Stimulated activated naive B cell treated with anti-CD40 and anti-IgM and Interleukin-4, amounts not matched to agents 10 μg/mL and 1 μg/mL and 100 μg/mL, for 72 hours (primary cell): ENCODE data around the gene ZCCHC24.

ENCODE experiments used
- ATAC-seq, 2 donors: fragments of 150-1000 bp; cut with Tn5 transposase; replicated peaks; 2 replicates each; pipeline ENCODE4 v1.10.0; 2021; ENCODE audit warnings: moderate library complexity in 1 of 2
- DNase-seq: peaks from one replicate; pipeline ENCODE4 v3.0.0; 2021
- H3K27ac Mint-ChIP-seq: one replicate; pipeline ENCODE4 v1.8.0; 2022; ENCODE audit warnings: mild to moderate bottlenecking, mixed read lengths
- H3K27me3 Mint-ChIP-seq, 2 donors: one replicate each; pipeline ENCODE4 v1.8.0; 2022; ENCODE audit warnings: mixed read lengths in 2 of 2
- H3K36me3 Mint-ChIP-seq, 2 donors: one replicate each; pipeline ENCODE4 v1.8.0; 2022; ENCODE audit warnings: mixed read lengths in 2 of 2, mild to moderate bottlenecking in 1 of 2
- H3K4me1 Mint-ChIP-seq, 2 donors: one replicate each; pipeline ENCODE4 v1.8.0; 2022; ENCODE audit warnings: mixed read lengths in 2 of 2, mild to moderate bottlenecking in 1 of 2
- H3K4me3 Mint-ChIP-seq, 2 donors: one replicate each; pipeline ENCODE4 v1.8.0; 2022; ENCODE audit warnings: mild to moderate bottlenecking in 2 of 2, mixed read lengths in 2 of 2, moderate library complexity in 1 of 2
- H3K9me3 Mint-ChIP-seq, 2 donors: one replicate each; pipeline ENCODE4 v1.8.0; 2022; ENCODE audit warnings: mixed read lengths in 2 of 2, mild to moderate bottlenecking in 1 of 2

The ZCCHC24 gene

DNA sequence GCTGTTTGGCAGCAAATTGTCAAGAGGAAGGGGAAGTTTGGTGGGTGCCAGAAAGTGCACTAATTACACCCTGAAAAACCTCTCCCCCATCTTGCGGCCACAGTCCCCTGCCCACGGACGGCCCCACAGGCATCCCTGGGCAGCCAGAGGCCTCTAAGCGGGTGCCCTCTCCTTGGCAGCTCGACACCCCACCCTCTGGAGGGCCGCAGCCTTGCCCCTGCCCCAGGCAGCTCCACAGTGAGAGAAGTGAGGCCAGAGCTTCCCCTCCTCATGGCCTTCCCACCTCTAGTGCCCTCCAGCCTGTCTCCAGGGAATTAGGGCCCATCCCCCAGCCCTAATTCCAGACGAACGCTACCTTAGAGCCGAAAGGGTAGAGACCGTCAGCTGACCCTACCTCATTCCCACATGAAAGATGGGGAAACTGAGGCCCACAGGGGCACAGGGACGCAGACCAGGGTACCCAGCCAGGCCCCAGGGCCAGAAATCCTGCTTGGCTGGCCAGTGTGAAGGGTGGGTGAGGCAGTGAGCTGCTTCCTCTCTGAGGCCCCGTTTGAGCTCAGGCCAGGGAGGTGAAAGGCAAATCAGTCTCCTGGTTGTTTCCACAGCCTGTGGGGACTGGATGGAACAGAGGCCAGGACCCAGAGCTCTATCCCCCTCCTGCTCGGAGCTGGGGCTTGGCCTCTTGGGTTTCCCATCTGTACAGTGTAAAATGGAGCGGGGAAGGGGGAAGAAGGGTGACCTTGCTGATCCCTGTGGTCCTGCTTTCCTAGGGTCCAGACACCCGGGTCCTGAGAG, 10.0 kb downstream of the ZCCHC24 start:
- no peak for DNase-seq

DNA sequence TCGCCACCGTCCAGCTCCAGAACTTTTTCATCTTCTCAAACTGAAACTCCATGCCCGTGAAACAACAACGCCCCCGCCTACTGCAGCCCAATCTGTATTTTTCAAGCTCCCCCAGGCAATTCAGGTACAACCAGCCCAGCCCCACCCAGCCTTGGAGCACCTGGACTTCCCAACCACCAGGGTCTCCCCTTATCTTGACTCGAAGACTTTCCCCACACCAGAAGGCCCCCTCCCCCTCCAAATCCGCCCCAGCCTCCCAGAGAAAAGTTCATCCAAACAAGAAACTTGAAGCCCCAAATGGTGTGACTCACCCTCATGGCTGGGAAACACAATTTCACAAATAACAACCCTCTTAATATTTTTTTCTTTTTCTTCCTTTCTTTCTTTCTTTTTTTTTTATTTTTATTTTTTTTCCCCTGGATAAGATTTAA, 10.6 kb downstream of the ZCCHC24 start:
- Mint-ChIP-seq H3K9me3 (no peaks in the 10 kb centered on the region), H3K4me1 (peaks cover 0 to 2% of the 10 kb centered on the region in 2 donors), H3K36me3 (no peaks in the 10 kb centered on the region), H3K27ac (no peak overlapping the region), H3K4me3 (no peak overlapping the region), H3K27me3 (peaks cover 5 to 21% of the 10 kb centered on the region in 2 donors)
- no peak for DNase-seq
- ATAC-seq: no peak

More for the DNA sequence above, 10.0 kb downstream of the ZCCHC24 start:
- Mint-ChIP-seq H3K4me1 (peaks cover 0 to 2% of the 10 kb centered on the region in 2 donors), H3K27ac (no peak overlapping the region), H3K27me3 (peaks cover 10 to 26% of the 10 kb centered on the region in 2 donors), H3K9me3 (no peaks in the 10 kb centered on the region), H3K4me3 (no peak overlapping the region), H3K36me3 (no peaks in the 10 kb centered on the region)
- no peak for ATAC-seq

DNA sequence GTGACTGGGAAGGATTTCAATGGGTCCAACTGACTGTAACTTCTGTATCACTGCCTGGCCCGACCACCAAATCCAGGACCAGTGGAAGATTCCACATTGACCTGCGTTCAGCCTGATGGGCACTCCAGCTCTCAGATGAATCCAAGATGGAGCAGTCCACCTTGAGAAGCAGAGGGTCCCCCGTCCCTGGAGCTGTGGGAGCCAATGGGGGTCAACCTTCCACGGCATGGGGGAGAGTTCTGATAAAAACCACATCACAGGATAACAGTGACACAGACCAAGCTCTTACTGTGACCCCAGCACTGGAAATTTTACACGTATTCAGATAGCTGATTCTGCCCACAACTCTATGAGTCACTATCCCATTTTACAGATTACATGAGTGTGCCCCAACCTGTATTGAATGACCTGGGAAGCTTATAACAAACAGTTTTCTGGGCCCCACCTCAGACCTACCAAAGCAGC, 11.2 kb downstream of the ZCCHC24 start:
- Mint-ChIP-seq H3K9me3 (no peaks in the 10 kb centered on the region), H3K36me3 (no peaks in the 10 kb centered on the region), H3K4me3 (no peak overlapping the region), H3K4me1 (peaks cover 0 to 2% of the 10 kb centered on the region in 2 donors), H3K27ac (no peak overlapping the region), H3K27me3 (peaks cover 5 to 18% of the 10 kb centered on the region in 2 donors)
- ATAC-seq (no peak), DNase-seq (no peak)

DNA sequence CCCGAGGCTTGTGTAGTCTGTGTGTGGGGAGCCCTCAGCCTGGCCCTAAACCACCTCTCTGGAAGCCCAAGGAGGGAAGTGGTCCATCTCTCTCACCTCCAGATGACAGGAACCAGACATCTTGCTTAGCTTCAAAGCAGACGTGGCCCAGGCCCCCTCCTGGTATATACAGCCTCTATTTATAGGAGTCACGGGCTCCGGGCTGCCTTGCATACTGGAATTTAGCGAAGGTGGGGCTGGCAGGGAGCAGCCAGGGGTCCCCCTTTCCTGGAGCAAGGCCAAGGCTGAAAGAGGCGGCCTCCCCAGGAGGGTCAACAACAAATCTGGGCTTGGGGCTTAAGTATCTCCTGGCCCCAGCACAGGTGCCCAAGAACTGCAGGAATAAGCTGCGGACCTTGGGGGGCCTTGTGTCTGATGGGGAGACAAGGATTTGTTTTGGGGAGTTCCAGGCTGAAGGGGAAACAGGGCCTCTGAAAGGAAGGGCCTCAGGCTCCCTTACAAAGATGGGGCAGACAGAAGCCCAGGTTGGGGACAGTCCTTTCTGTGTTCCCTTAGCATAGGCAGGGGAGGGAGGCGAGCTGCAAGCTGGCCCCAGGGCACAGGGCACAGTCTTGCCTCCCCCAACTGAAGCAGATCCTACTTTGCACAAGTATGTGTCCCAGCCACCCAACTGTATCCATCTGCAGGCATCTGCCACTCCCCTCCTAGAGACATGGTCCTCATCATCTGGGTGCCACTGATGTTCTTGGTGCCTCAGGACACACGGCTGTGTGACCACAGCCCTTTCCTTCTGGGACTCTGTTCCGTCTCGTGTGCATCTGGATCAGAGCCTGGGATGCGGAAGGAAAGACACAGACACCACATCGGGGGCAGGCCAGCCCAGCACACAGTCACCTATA, 11.9 kb downstream of the ZCCHC24 start:
- Mint-ChIP-seq H3K9me3 (no peaks in the 10 kb centered on the region), H3K27me3 (peaks cover 5 to 11% of the 10 kb centered on the region in 2 donors), H3K4me1 (peaks cover 0 to 2% of the 10 kb centered on the region in 2 donors), H3K4me3 (no peak overlapping the region), H3K27ac (no peak overlapping the region), H3K36me3 (no peaks in the 10 kb centered on the region)
- DNase-seq: no peak
- no peak for ATAC-seq

DNA sequence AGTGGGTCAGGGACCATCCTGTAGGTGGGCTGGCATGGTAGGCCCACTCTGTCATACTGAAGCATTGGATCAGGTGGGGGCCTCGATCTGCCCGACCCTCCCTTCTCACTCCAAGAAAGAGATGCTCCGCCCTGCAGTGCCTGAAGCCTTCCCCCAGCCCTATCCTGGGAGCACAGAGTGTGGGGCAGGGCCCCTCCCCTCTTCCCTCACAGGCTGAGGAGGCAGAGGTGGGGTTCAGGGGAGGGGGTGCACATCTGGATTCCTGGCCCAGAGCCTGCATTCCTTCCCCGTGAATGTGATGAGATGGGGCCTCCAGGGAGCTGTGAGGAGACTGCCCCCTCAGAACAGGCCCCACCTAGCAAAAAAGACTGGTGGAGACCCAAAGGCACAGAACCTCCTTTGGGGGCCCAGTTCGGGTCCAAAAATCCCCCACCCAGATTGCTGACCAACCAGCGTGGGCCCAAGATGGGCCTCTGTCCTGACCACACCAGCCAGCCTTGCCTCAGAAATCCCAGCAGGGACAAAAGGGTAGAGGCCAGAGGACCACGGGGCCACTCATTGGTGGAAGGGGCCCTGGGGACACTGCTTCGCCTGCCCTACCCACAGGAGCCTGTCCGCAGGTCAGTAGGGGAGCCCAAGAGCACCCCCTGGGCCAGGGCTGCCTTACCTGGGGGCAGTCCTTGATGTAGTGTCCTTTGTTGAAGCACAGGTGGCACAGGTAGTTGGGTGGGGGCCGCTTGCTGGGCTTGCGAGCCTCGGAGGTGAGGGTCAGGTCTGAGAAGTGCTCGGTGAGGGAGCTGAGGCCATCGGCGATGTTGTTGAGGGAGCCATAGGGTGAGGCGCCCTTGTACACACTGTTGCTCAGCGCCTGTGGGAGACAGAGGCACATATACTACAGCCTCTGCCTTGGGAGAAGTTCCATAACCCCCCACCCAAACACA, 13.3 kb downstream of the ZCCHC24 start:
- Mint-ChIP-seq H3K9me3 (peaks cover 2 to 4% of the 10 kb centered on the region in 2 donors), H3K4me3 (no peak overlapping the region), H3K4me1 (peaks cover 0 to 2% of the 10 kb centered on the region in 2 donors), H3K36me3 (peaks cover 0 to 7% of the 10 kb centered on the region in 2 donors), H3K27me3 (no peaks in the 10 kb centered on the region), H3K27ac (no peak overlapping the region)
- no peak for ATAC-seq
- DNase-seq: no peak

DNA sequence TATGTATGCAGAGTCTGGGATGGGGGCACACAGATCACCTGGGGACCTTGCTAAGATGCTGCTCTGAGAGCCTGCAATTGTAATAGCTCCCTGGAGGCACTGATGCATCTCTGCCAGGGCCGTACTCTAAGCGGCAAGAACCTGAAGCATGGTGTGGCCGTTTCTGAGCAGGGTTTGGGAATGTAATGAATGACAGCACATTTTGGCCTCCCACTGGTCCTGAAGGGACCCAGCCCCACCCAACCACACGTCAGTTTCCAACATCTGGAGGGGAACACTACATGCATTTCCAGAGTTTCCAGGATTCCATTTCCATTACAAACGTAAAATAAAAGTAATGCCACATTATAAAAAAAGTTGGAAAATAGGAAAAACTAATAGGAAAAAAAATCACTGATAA, 14.0 kb downstream of the ZCCHC24 start:
- ATAC-seq (no peak), DNase-seq (no peak)
- H3K4me1 Mint-ChIP-seq: peaks cover 0 to 2% of the 10 kb centered on the region in 2 donors
- H3K27ac Mint-ChIP-seq: no peak overlapping the region
- peaks cover 2 to 4% of the 10 kb centered on the region in 2 donors for H3K9me3 Mint-ChIP-seq
- peaks cover 0 to 7% of the 10 kb centered on the region in 2 donors for H3K36me3 Mint-ChIP-seq
- H3K4me3 Mint-ChIP-seq: no peak overlapping the region
- no peaks in the 10 kb centered on the region for H3K27me3 Mint-ChIP-seq

DNA sequence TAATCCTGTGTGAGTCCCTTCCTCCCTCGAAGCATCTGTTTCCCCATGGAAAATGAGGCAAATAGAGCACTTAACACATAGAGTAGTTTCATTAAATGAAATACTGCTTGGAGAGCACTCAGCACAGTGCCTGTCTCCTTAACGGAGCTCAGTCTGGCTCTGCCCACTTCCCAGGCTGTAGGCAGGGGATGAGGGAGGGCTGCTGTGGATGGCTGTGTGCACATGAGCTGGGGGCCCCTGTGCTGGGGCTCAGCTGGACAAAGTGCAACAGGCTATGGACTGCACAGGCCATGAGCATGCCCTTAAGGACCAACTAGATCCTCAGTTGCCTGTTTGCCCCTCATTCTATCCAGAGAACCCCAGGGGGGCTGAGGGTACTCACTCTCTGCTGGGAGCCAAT, 14.5 kb downstream of the ZCCHC24 start:
- ATAC-seq (peak in 1 of 2 donors; percentile 12), DNase-seq (no peak)
- Mint-ChIP-seq H3K27ac (no peak overlapping the region), H3K9me3 (peaks cover 2 to 4% of the 10 kb centered on the region in 2 donors), H3K4me1 (no peaks in the 10 kb centered on the region), H3K36me3 (peaks cover 0 to 7% of the 10 kb centered on the region in 2 donors), H3K27me3 (no peaks in the 10 kb centered on the region), H3K4me3 (no peak overlapping the region)

DNA sequence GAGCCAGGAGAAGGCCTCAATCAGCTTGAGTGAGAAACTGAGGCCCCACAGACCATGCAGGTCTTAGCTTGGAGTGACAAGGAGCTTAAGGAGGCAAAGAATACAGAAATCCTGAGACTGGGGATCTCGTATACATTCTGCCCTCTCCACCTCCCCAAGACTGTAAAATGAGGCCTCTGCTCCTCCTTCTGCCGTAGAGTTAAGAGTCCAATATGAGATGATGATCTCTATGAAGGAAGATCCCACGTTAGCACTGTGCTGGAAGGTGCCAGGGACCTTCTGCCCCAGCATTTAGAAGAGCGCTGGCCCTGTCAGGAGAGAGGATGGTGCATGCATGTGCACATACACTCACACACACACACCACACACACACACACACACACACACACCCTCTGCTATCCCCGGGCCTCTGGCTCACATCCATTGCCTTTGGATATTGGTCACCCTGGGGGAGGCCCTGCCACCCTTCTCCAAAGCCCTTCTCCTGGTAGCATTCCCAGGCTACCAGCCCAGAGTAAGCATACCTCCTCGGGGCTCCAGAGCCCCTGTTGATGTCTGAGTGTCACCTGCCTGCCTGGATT, 15.0 kb downstream of the ZCCHC24 start:
- ATAC-seq (no peak), DNase-seq (no peak)
- Mint-ChIP-seq H3K4me3 (no peak overlapping the region), H3K9me3 (peaks cover 2 to 4% of the 10 kb centered on the region in 2 donors), H3K36me3 (peaks cover 0 to 7% of the 10 kb centered on the region in 2 donors), H3K4me1 (no peaks in the 10 kb centered on the region), H3K27me3 (no peaks in the 10 kb centered on the region), H3K27ac (no peak overlapping the region)

DNA sequence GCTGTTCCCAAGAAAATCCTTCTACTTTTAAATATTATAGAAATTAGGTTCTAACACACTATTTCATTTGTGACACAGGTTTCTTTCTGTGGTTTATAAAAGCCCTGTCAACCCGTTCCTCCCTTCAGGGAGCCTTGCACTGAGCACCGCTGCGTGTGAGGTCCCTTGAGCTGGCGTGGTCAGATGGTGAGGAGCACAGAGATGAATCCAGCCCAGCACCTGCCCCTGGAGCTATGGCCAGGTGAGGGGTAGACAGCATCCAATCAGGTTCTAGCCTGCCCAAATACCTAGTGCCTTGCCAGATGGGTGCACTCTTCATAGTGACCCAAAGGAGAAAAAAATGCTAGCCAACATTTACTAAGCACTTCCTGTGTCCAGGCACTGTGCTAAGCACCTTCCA, 15.7 kb downstream of the ZCCHC24 start:
- peaks cover 2 to 4% of the 10 kb centered on the region in 2 donors for H3K9me3 Mint-ChIP-seq
- no peak for ATAC-seq
- H3K4me1 Mint-ChIP-seq: no peaks in the 10 kb centered on the region
- DNase-seq: no peak
- no peaks in the 10 kb centered on the region for H3K27me3 Mint-ChIP-seq
- no peak overlapping the region for H3K27ac Mint-ChIP-seq
- H3K36me3 Mint-ChIP-seq: peaks cover 0 to 7% of the 10 kb centered on the region in 2 donors
- no peak overlapping the region for H3K4me3 Mint-ChIP-seq

DNA sequence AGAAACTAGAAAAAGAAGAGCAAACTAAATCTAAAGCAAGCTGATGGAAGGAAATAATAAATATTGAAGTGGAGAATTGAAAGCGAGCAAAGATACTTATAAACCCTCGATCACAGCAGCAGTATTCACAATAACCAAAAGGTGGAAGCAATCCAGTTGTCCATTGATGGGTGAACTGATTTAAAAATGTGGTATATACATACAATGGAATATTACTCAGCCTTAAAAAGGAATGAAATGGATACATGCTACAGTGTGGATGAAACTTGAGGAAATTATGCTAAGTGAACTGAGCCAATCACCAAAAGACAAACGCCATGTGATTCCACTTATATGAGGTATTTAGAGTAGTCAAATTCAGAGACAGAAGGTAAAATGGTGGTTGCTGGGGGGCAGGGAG, 17.5 kb downstream of the ZCCHC24 start:
- H3K27me3 Mint-ChIP-seq: no peaks in the 10 kb centered on the region
- ATAC-seq (no peak), DNase-seq (no peak)
- no peak overlapping the region for H3K4me3 Mint-ChIP-seq
- H3K27ac Mint-ChIP-seq: no peak overlapping the region
- H3K4me1 Mint-ChIP-seq: no peaks in the 10 kb centered on the region
- H3K9me3 Mint-ChIP-seq: peaks cover 2 to 4% of the 10 kb centered on the region in 2 donors
- H3K36me3 Mint-ChIP-seq: peaks cover 0 to 7% of the 10 kb centered on the region in 2 donors

DNA sequence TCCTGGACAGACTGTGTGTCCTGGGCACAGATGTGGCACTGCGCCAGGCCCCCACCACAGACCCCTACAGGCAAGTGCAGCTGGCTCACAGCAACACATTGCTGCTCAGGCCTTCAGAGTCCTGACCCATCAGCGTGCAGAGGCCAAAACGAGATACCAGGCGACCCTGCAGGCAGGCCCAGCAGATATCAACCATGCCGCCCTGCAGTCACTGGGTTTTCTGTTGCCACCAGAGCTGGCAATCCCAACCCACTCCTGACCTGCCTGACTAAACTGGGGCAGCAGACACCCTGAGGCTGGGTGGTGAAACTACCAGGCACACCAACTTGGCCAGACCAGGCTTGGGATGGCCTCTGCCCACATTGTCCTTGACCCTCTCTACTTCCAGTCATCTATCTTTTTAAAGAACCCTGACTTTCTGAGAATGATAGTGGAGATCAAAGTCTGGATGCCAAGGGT, 20.3 kb downstream of the ZCCHC24 start:
- DNase-seq: no peak
- Mint-ChIP-seq H3K4me3 (no peak overlapping the region), H3K27ac (no peak overlapping the region), H3K4me1 (no peaks in the 10 kb centered on the region), H3K36me3 (peaks cover 0 to 7% of the 10 kb centered on the region in 2 donors), H3K27me3 (no peaks in the 10 kb centered on the region), H3K9me3 (peaks cover 2 to 4% of the 10 kb centered on the region in 2 donors)
- ATAC-seq: no peak

DNA sequence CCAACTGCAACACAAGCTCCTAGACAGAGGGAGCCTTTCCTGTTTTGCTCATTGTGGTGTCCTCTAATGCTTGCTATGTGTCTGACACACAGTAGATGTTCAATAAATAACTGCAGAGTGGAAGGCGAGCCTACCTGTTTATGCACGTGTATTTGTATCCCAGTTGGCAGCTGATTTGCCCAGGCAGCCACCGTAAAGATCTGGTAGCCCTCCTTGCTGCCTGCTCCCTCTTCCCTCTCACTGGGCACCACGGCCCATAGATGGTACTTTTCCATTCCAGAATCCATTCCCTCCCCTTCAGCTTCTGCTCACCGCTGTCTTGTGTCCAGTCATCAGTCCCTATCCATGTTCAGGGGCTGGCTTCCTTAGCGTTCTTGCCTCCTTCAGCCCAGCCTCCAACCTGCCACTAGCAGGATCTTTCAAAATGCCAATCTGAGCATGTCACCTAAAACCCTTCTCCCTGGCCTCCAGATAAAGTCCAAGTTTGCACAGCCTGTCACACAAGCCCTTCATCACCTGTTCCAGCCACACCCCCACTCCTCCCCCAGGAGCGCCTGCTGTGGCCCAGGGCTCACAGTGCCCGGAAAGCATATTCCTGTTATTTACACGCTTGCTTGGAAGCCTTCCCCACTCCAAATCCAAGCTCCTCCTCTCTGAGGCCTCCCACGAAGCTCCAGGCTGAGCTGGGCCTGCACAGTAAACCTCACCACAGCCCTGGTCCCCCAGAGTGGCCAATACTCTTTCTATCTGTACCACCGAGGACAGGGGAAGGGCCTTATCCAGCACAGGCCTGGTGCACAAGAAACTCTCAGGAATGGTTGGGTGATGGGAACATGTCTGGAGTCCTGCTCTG, 21.0 kb downstream of the ZCCHC24 start:
- DNase-seq: no peak
- Mint-ChIP-seq H3K27me3 (no peaks in the 10 kb centered on the region), H3K9me3 (peaks cover 2 to 4% of the 10 kb centered on the region in 2 donors), H3K36me3 (peaks cover 0 to 7% of the 10 kb centered on the region in 2 donors), H3K4me1 (peaks cover 0 to under 1% of the 10 kb centered on the region in 2 donors), H3K4me3 (no peak overlapping the region), H3K27ac (no peak overlapping the region)
- no peak for ATAC-seq
